ENCODE data around the gene RBM23.
"Not testable (repeated sequence)": the region's sequence is repeated elsewhere in the genome, so short reads cannot be mapped to it uniquely, and the experiment has no call there.

RBM23 gene

DNA sequence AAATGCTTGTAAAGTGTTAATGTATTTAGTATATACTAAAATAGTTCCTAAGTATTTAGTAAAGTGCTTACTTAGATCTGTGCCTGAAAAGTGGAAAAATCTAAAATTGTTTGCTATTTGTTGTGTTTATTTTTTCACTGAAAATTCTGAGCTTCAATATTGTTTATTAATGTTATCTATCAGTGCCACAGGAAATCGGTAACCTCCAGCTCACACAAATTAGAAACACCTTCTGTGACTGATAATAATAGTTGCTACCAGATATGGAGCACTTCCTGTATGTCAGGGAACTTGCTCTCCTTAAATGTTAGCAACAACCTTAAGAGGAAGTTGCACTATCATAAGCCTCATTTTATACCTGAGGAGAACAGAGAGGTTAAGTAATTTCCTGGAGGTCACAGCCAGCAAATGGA is 48.1 kb downstream of the RBM23 start:
- H3K27ac ChIP-seq = peak overlapping the region; percentile 95
- TF ChIP-seq, protein P1, sequence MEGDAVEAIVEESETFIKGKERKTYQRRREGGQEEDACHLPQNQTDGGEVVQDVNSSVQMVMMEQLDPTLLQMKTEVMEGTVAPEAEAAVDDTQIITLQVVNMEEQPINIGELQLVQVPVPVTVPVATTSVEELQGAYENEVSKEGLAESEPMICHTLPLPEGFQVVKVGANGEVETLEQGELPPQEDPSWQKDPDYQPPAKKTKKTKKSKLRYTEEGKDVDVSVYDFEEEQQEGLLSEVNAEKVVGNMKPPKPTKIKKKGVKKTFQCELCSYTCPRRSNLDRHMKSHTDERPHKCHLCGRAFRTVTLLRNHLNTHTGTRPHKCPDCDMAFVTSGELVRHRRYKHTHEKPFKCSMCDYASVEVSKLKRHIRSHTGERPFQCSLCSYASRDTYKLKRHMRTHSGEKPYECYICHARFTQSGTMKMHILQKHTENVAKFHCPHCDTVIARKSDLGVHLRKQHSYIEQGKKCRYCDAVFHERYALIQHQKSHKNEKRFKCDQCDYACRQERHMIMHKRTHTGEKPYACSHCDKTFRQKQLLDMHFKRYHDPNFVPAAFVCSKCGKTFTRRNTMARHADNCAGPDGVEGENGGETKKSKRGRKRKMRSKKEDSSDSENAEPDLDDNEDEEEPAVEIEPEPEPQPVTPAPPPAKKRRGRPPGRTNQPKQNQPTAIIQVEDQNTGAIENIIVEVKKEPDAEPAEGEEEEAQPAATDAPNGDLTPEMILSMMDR (conservative IDR thresholded peaks at IDR 0.05) = no peak

DNA sequence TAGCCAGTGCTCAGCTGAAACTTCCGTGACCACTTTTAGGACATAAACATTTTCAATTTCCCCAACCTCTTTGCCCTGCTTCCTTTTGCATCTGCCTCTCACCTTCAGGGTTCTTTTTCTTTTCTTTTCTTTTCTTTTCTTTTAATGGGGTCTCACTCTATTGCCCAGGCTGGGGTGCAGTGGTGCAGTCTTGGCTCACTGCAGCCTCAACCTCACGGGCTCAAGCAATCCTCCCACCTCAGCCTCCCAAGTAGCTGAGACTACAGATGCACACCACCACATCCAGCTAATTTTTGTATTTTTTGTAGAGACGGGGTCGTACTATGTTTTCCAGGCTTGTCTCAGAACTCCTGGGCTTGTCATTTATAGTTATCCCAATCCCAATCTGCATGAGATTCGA is 52.1 kb downstream of the RBM23 start:
- H3K27ac ChIP-seq = no peak overlapping the region
- TF ChIP-seq, protein P1 (conservative IDR thresholded peaks at IDR 0.05) = no peak

DNA sequence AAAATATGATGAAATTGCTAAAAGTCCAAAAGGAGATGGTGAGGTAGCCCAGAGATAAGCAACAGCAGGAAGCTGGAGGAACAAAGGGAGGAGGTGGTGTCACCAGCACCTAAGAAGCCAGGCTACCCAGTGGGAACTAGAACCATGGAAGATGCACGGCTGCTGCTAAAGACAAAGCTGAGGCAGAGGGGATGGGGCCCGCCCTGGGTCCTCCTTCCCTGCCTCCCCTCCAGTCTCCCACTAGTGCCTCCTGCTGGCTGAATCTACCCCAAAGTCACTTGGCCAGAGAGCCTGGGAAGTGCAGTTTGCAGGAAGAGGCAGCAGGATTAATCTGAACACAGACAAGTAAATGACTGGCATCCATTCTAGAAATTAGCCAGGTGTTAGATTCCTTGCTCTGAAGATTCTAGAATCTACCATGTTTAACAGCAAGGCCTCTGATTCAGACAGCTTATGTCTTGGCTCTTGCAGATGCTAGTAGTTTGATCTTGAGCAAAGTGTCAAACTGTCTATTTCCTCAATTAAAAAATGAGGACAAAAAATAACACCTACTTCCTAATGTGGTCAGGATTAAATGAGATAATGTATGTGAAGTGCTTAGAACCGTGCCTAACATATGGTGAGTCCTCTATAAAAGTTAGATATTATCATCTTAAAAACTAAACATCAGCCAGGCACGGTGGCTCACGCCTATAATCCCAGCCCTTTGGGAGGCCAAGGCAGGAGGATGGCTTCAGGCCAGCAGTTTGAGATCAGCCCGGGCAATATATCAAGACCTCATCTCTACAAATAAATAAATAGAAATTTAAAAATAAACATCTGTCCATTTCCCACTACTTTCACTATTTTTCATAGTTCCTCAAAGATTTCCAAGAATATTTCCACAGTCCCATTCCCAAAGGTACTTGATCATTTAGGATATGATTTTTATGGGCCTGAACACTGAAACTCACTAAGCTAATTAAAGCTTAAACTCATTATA is 53.2 kb downstream of the RBM23 start:
- TF ChIP-seq, protein P1 (conservative IDR thresholded peaks at IDR 0.05) = no peak
- no peak overlapping the region for H3K27ac ChIP-seq

DNA sequence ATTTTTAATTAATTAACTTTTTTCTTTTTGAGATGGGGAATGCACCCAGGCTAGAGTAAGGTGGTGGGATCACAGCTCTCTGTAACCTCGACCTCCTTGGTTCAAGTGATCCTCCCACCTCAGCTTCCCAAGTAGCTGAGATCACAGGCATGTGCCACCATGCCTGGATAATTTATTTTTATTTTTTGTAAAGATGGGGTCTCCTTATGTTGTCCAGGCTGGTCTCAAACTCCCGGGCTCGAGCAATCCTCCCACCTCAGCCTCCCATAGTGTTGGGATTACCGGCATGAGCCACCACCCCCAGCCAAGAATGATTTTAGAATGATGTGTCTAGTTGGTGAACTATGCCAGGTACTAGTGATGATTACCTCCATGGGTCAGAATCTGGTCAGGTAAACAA is 54.0 kb downstream of the RBM23 start:
- TF ChIP-seq, protein P1 (conservative IDR thresholded peaks at IDR 0.05) = no peak
- no peak overlapping the region for H3K27ac ChIP-seq

DNA sequence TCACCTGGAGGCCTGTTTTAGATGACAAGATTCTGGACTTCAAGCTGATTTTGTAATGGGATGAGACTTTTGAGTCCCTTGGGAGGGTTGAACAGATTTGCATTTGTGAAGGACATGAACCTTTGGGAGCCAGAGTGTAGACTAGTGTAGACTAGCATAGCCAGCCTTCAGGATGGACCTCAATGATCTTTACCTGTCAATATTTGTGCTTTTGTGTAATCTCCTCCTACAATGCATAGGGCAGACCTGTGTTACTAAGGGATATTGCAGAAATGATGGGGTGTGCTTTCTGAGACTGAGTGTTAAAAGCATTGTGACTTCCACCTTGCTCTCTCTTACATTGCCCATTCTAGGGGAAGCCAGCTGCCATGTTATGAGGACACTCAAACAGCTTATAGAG is 57.3 kb downstream of the RBM23 start:
- TF ChIP-seq, protein P1 (conservative IDR thresholded peaks at IDR 0.05) = no peak
- no peak overlapping the region for H3K27ac ChIP-seq

DNA sequence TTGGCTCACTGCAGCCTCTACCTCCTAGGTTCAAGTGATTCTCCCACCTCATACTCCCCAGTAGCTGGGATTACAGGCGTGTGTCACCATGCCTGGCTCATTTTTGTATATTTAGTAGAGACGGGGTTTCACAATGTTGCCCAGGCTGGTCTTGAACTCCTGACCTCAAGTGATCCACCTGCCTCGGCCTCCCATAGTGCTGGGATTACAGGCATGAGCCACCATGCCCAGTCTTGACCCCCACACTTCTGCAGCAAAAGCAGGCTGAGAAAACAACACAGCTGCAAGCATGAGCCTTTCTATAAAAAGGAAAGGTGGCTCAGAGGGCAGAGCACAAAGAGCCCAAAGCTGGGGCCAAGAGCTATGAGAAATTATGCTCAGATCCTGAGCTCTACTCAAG is 58.6 kb downstream of the RBM23 start:
- not testable (repeated sequence) for H3K27ac ChIP-seq

DNA sequence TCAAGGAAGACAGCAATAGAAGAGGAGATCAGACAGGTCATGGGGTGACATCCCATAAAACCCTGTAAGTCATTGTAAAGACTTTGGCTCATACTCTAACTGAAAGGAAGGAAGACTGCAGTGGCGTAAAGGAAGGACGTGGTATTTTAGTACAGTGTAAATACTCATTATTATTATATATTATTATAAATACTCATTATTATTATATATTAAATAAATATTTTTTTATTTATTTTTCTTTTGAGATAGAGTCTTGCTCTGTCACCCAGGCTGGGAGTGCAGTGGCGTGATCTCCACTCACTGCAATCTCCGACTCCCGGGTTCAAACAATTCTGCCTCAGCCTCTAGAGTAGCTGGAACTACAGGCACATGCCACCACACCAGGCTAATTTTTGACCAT is 62.5 kb downstream of the RBM23 start:
- TF ChIP-seq, protein P1 (conservative IDR thresholded peaks at IDR 0.05) = no peak
- H3K27ac ChIP-seq = no peak overlapping the region
